A204.1 (cell line): ENCODE measurements around the gene UMODL1.

Experiments
- FAIRE-seq: peaks from 2 replicates; lab custom pipeline; 2012; peaks lifted over from hg19 to GRCh38; lab: Jason Lieb, UNC

UMODL1 gene

DNA sequence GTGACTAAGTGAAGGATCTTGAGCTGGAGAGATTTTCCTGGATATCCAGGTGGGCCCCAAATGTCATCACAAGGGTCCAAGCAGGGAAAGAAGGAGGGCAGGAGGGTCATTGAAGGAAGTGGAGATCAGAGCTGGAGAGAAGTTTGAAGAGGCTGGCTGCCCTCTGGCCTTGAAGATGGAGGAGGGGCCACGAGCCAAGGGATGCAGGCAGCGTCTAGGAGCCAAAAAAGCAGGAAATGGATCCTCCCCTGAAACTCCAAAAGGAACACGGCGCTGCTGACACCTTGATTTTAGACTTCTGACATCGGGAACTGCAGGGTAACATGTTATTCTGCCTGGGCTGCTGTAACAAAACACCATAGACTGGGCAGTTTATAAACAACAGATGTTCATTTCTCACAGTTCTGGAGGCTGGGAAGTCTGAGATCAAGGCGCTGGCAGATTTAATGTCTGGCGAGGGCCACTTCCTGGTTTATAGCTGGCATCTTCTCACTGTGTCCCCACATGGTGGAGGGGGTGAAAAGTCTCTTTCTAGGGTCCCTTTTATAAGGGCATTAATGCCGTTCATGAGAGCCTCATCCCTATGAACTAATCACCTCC, 32.2 kb upstream of the UMODL1 start:
- FAIRE-seq, result no peak

DNA sequence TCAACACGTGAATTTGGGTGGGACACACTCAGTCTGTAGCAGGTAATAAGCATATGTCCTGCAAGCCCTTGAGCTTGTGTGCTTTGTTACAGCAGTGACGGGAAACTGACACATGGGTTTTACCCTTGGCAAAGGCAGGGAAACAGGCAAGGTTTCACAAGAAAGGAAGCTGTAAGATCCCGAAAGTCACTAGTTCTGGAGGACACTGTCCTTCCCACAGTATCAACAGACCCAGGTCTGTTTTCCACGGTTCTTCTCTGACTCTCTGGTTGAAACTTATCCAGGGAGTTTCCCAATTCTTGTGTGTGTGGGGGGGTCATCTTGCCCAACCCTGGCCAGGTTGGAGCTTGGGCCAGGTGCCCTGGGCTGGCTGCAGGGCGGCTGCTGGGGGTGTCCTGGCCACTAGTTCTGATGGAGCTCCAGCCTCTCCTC, 31.6 kb upstream of the UMODL1 start:
- no peak for FAIRE-seq

DNA sequence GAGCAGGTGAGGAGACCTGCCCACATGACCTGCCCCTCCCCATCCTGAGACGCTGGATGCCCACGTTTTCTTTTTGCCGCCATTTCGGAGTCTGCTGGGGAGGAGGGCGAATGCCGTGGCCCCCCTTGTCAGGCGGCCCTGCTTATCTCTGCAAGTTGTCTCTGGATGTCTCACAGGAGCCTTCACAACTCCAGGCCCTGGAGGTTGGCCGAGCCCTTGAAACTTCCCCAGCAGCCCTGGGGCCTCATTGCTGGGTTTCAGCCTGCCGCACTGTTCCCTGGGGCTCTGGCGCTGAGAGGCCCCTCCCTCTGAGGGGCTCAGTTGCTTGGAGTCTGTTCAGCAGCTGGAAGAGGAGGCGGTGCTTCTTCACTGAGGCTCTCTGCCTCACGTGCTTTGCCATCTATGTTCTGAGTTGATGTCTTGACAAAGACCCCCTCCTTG, 31.2 kb upstream of the UMODL1 start:
- FAIRE-seq, result no peak

DNA sequence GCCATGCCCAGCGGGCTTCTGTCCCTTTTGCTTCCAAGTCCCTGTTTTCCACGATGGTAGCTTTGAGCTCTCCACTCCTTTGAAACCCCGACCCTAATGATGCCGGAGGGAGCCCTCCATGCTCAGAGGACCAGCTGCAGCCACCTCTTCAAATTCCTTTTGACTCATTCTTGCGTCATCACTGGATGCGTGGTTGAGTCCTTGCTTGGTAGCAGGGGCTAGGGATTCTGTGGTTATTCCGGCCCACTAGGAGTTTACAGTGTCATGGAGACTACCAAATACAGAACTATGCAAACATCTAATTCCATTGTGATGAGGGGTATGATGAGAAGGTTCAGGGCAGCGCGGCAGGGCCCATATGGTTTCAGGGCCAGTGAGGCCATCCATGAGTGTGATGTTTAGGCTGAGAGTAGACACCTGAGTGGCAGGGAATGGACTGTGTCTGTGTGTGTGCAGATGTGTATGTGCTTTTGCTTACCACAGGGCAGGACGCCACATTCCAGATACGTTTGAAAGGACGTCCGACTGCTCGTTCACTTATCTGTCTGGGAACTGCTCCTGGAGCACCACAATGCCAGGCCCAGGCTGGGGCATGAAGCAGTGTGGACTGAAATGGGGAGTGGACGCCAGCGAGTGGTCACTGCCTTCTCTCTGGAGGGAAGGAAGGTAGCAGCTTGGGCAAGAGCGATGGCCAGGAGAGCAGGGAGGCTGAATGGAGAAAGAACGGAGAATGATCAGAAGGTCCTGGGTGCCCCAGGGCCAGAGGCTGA, 30.5 kb upstream of the UMODL1 start:
- FAIRE-seq, result no peak

DNA sequence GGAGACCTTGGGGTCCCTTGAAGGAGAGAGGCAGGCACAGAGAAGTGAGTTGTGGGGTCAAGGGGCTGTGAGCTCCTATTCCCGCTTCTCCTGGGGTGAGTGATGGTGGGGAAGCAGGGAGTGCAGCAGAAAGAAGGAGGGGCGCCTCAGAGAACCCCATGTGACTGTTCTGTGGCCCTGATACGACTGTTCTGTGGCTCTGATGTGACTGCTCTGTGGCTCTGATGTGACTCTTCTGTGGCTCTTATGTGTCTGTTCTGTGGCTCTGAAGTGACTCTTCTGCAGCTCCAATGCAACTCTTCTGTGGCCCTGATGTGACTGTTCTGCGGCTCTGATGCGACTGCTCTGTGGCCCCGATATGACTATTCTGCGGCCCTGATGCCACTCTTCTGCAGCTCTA, 29.9 kb upstream of the UMODL1 start:
- no peak for FAIRE-seq

DNA sequence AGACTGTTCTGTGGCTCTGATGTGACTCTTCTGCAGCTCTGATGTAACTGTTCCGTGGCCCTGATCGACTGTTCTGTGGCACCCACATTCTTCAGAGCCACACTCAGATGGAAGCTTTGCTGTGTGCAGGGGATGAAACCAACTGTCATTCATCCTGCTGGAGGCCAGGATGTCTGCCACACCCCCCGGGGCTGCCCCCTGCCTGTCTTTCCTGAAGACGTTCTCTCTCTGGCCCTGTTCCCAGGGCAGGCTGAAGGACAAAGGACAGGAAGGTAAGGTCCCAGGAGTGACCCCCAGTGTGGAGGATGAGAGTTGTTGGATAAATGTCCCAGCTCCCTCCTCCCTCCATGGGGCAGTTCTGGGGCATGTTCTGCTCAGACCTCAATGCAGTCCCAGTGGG, 29.4 kb upstream of the UMODL1 start:
- FAIRE-seq, result no peak

DNA sequence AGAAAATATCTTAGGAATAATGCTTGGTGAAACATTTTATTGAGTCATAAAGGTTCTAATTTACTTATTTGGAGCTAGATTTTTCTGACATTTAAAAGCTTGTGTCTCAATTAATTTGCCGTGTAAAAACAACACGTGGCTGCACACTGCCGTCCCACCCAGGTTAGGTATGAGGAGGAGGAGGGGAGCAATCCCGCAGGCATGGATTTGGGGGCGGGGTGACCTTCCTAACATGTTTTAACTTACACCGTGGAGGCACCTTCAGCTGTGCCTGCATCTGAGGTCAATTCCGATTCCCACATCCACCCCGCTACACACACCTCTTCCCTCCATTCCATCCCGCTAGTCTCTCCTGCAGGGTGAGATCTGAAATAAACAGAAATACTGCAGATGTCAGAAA, 28.5 kb upstream of the UMODL1 start:
- FAIRE-seq, result no peak

DNA sequence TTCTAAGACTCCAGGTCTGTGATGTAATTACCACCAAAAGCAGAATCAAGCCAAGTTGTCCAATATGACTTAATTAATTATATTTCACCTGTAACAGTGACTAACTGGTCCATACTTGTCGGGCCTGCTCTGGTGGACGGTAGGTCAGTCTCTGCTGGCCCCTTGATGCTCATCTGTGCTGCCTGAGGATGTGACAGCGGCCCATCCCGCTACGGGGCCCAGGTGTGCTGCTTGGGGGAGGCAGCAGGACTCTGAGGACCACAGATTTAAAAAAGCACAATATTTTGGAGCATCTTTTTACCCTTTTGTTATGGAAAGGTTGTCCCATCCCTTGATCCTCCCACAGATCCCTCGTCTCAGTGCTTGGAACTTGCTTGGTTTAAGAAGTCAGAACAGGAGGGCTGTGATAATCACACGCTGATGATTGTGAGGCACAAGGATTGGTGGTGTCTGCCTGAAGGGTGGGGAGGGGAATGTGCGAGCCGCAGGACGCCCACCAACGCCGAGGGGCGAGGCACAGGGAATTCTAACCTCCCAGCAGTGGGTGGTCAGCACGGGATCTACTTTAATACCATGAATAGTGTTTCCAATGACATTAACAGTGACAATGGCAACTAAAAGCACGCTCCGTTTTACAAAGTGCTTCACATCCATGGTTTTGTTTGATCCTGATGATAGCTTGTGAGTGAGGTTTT, 27.8 kb upstream of the UMODL1 start:
- no peak for FAIRE-seq

DNA sequence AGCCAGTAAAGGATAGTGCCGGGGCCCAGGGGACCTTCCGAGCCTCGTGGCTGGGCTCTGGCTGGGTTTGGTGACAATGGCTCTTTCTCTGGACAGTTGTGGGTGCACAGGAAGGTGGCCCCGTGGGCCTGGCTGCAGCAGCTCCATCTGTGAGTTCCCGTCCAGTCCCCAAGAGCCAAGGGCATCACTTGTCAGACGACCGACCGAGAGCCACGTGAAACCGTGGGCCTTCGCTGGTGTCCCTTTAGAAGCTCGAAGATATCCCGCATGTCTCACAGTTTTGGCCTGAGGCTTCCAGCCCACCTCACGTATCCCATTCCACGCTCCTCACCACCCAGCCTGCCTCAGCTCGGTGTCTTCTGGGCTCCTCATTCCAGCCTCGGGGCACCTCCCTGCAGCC, 27.2 kb upstream of the UMODL1 start:
- FAIRE-seq, result no peak

DNA sequence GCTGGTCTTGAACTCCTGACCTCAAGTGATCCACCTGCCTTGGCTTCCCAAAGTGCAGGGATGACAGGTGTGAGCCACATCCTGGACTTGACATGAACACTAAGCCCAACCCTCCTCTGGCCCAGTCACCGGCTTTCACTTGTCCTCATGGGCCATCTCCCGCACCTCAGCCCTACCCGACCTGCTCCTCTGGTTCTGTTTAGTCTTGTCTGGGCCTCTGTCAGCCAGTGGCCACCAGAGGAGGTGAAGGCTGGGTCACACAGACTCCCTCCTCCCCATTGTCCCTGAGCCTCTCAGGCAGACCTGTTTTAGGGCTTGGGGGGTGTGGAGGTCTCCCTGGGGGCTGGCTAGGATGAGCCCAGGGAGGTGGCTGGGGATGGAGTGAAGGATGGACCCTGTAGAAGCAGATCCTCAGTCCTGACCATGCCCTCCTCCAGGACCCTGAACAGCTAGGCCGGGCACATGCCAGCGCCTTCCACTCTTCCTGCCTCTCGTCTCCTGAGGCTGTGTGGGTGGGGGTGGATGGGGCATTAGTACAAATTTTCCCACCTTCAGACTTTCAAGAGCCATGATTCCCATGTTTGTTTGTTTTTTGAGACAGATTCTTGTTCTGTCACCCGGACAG, 26.1 kb upstream of the UMODL1 start:
- FAIRE-seq, result no peak

DNA sequence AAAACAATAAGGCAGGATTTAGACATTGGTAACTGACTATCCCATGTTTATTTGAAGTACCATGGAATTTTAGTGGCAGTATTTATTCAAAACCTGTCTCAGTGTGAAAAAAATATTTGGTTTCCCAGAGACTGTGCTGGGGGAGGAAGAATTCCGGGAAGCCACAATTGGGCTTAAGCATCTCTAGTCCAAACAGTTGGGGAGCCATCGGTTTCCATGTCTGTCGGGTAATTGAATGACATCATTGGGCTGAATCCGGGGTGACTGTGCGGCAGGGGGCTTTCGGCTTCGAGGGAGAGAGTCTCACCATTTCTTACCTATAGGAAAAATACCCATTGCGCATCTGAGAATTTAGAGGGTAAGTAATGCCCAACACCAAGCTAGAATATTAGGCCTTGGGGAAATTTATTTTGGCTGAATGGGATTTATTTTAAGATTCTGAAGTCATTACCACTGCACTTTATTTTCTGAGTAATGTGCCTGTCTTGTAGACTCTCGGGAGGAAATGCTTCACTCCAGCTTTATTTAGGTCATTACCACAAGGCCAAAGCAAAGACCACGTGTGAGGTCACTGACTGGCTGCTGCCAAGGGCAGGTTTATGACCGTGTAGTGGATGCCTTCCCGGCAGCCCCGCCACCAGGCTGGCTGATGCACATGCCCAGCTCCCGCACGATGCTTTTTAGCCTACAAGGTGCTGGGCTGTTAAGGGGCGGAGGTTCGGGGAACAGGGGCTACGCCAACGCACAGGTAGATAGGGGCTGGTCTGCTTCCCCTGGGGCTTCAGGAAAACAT, 23.1 kb upstream of the UMODL1 start:
- no peak for FAIRE-seq

DNA sequence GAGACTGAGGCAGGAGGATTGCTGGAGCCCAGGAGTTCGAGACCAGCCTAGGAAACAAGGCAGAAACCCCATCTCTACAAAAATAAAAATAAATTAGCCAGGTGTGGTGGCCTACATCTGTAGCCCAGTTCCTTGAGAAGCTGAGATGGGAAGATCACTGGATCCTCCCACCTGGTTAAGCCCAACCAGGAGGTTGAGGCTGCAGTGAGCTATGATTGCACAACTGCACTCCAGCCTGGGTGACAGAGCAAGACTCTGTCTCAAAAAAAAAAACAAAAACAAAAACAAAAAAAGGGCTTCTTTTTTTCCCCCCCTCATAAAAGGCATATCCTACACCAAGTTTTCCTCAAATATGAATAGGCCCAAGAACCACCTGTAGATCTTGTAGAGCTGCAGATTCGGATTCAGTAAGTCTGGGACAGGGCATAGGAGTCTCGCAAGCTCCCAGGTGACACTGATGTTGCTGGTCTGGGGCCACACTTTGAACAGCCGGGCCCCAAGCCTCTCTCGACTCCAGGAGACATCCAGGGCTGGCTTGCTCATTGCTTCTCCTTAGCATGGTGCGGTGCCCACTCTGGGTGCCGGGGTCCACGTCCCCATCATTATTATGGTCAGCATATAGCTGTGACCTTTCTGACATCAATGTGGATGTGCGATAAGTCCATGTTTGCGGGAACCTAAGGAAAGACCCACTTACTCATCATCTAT, 22.1 kb upstream of the UMODL1 start:
- FAIRE-seq, result no peak

DNA sequence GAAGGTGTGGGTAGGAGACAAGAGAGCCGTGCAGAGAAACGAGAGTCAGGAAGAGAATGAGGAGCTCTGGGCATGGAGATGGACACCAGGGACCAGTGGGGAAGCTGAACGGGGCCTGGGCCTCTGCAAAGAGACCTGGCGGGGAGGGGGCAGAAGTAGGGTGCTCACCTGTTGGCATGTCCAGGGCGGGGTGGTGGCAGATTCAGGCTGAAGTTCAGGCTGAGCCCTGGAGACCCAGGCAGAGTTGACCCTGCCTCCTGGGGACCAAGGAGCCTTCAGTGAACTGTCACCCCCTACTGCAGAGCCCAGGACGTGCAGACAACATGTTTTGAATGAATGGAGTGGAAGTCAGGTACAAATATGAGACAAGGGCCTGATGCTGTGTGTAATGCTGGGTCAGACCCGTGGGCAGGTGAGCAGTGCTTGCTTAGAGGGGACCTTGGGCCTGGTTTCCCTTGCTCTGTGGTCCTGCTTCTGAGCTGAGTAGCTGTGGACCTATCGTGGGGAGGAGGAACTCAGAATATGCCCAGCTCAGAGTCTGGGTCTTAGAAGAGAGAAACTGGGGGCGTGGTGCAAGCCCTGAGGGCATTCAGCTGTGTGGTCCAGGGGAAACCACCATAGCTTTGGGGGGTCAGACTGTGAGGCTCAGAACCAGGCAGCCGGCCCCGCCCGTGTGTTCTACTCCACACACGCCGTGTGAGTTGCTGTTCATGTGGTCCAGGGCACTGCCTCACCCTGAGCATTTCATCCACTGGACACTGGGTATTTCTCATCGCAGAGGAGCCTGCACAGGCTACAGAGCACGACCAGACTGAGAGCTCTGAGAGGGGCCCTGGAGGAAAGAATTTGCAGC, 21.3 kb upstream of the UMODL1 start:
- no peak for FAIRE-seq

DNA sequence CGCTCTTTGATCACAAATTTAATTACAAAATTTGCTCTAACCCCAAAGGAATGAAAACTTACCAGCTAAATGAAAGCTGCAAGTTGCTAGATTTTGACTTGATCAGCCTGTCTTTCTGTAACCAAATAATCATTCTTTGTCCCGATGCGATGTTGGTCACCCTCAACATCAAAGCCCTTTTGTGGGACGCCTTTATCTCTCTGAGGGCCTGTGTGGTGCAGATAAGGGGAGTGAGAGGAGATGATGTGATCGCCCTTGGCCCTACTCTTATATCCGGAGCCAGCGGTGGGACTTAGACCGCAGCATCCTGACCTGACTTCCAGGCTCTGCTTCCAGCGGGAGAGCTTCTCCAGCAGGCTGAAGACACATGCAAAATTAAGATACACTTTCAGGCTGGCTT, 19.3 kb upstream of the UMODL1 start:
- FAIRE-seq, result no peak

DNA sequence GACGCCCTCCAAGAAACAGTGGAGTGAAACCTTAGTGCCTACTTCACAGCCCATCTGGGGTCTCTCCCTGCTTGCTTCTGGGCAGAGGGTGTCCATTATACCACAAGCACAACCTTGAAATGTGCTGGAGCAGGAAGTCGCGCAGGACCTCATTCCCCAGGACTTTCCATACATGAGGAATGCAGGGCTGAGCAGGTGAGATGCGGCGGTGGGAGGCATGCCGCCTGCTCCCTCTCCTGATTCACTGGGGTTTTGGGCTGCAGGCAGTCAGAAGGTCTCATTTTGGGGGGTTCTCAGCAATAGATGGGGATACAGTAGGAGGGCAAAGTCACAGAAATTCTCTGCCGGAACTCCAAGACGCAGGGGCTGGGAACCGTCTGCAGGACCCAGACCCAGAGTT, 15.7 kb upstream of the UMODL1 start:
- no peak for FAIRE-seq

DNA sequence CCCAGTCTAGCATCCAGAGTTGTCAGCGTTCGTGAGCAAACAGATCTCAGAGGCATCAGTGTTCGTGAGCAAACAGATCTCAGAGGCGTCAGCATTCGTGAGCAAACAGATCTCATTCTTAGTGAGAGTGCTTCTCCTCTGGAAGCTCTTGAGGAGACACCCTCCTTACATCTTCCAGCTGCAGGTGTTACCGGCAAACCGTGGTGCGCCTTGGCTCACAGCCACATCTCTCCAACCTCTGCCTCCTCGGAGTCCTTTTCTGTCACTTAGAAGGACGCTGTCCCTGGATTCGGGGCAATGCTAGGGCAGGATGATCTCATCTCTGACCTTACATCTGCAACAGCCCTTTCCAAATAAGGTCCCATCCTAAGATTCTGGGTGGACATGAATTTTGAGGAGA, 14.6 kb upstream of the UMODL1 start:
- no peak for FAIRE-seq

DNA sequence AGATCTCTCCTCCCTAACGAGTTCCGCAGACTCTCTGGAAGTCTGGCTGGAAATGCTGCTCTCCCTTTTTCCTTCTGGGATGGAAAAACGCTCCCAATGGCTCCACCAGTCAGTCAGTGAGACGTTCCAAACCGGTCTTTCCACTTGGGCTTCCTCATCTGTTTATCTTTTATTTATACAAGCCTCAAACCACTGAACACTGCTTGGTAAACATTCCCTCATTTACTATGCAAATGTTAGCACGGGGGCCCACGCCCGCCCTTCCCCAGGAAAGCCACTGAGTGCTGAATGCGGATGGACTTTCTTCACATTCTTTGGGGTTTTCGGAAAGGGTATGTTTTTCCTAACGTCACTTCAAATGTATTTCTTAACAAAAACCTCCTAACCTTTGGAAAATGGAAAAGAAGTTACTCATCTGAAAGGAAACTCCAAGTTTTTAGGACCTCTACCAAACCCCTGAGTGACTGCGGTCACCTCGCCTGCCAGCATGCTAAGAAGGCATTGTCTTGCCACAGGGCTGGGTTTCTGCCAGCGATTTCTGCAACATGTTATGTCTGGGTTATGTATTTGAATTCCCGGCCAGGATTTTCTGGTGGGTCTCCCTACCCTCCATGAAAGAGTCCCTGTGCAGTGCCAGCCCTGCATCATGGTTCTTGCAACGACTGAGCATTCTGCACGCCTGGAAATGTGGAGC, 14.0 kb upstream of the UMODL1 start:
- no peak for FAIRE-seq

DNA sequence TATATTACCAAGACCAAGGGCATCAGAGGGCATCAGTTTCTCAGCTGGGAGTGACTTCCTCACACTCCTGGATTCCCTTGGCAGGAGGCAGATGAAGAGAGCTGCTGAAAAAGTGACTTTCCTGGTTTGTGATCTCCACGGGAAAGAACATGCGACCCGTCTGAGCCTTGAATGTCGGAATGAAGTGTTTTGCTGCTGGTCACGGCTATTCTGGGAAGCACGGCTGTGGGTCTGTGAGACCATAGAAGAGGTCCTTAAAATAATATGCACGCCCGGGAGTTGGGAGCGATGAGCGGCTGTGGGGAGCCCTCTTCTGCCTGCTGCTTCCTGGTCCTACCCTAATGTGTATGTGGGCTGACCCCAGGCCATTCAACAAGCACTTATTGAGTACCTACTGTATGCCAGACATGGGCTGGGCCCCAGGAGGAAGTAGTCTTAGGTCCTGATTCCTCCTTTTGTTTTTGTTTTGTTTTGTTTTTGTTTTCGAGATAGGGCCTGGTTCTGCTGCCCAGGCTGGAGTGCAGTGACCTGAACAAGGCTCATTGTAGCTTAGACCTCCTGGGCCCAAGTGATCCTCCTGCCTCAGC, 13.2 kb upstream of the UMODL1 start:
- FAIRE-seq, result no peak

DNA sequence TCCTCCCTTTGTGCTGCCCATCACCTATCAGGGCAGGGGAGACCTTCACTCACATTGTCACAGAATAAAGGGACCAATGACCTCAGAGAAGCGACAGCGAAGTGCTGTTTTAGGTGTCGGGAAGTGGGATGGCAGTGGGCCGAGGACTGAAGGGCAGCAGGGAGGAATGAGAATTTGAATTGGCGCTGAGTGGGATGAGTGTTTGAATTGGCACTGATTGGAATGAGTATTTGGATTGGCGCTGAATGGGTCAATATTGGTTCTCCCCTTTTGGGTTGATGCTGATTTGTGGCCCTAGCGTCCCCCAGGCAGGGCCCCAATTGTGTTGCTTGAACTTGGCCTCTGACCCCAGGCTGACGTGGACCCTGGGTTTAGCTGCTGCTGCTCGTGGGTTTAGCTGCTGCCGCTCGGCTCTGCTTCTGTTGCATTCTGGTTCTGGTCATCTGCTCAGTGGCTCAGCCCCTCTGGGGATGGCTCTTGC, 12.4 kb upstream of the UMODL1 start:
- no peak for FAIRE-seq

DNA sequence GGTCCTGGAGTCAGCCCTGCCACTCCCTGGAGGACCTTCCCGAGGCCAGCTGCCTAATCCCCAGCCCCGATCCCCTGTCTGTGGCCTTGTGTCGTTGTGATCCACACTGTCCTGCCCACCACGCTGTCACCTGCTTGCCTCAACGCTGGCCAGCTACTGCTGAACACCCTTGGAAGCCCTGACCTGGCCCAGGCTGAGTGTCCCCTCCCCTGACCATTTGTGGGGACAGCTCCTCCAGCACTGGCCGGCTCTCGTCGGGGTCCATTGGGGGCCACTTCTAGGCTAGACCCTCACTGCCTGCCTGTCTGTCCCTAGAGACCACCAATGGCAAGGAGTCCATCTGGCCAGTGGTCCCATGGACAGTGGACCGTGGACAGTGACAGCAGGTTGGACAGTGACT, 12.0 kb upstream of the UMODL1 start:
- FAIRE-seq, result no peak
